Cardiac muscle cell (in vitro differentiated cells and primary cell): ENCODE data around the gene SMARCC2. TPM values are rescaled to one million over a fixed set of nuclear protein-coding genes. Genes with fewer than 3 reads are reported as not detected.

Experiments used
- DNase-seq, 2 donors: peaks; one replicate each; pipeline versions ENCODE4 v3.0.0 to v3.0.0-alpha.2; 2010 to 2017; ENCODE audit warnings: low read depth in 1 of 2, low spot score in 1 of 2
- H3K27ac ChIP-seq: fragments of 200-600 bp; sonication (generic); 2 replicates; pipeline ENCODE4 v1.5.1; 2016
- H3K27me3 ChIP-seq: fragments of 200-600 bp; sonication (generic); 2 replicates; pipeline ENCODE4 v1.6.0; 2016; ENCODE audit warnings: control low read depth
- H3K36me3 ChIP-seq: fragments of 200-600 bp; sonication (generic); 2 replicates; pipeline ENCODE4 v1.5.1; 2016; ENCODE audit warnings: control low read depth
- H3K4me1 ChIP-seq: fragments of 200-600 bp; sonication (generic); 2 replicates; pipeline ENCODE4 v1.8.1; 2017; ENCODE audit warnings: low read depth, mild to moderate bottlenecking, mixed run types
- H3K4me3 ChIP-seq: fragments of 200-600 bp; sonication (generic); 2 replicates; pipeline ENCODE4 v1.5.1; 2016; ENCODE audit warnings: mild to moderate bottlenecking
- H3K9me3 ChIP-seq: fragments of 200-600 bp; sonication (generic); 2 replicates; pipeline ENCODE4 v1.5.1; 2017; ENCODE audit warnings: low read depth, mild to moderate bottlenecking, control low read depth
- CTCF ChIP-seq: IDR thresholded peaks from 2 replicates; pipeline ENCODE4 v1.5.1; 2012; ENCODE audit warnings: low read depth, mild to moderate bottlenecking, low read length
- polyA plus RNA-seq: library from polyadenylated mRNA; unstranded; fragments of >200 nt; fragmentation: Nextera tagmentation; extraction: Ambion mirVana; gene quantifications from 2 replicates; pipeline ENCODE4 v1.2.1, GENCODE V29; 2016
- total RNA-seq: library from RNA; depleted of rRNA; stranded (reverse); fragments of >200 nt; gene quantifications from 2 replicates; pipeline ENCODE4 v1.2.3, GENCODE V29; 2016

SMARCC2 gene
- total and polyA plus RNA-seq, 2 experiments from 2014 or later, result 79.6 to 94.2 TPM

GRCh38 chr12:56231184-56231582, 41.9 kb upstream of the SMARCC2 start:
- Histone ChIP-seq H3K27ac (no peak overlapping the region), H3K9me3 (no peaks in the 10 kb centered on the region), H3K36me3 (no peaks in the 10 kb centered on the region), H3K27me3 (no peaks in the 10 kb centered on the region), H3K4me3 (no peak overlapping the region), H3K4me1 (no peaks in the 10 kb centered on the region)
- TF ChIP-seq CTCF, result no peak
- no peak for DNase-seq

- Histone ChIP-seq H3K4me3 (no peak overlapping the region), H3K27me3 (no peaks in the 10 kb centered on the region)
- no peak for DNase-seq
Observed at GRCh38 chr12:56230432-56231183, 41.3 kb upstream of the SMARCC2 start.

GRCh38 chr12:56229916-56230431, 40.7 kb upstream of the SMARCC2 start, which contains the start of gene SLC39A5:
TSS of gene SLC39A5 (plus strand) at chr12:56230051. CDS start at chr12:56231275, 1,224 bp downstream.
- Histone ChIP-seq H3K4me1 (no peaks in the 10 kb centered on the region), H3K9me3 (no peaks in the 10 kb centered on the region), H3K27ac (no peak within 1 kb of the TSS), H3K27me3 (no peaks in the 10 kb centered on the region), H3K4me3 (no peak within 1 kb of the TSS), H3K36me3 (no peaks in the 10 kb centered on the region)
- TF ChIP-seq CTCF, result no peak
- DNase-seq, result no peak

More at GRCh38 chr12:56230432-56231183, 41.3 kb upstream of the SMARCC2 start:
- no peaks in the 10 kb centered on the region for H3K9me3 ChIP-seq
- H3K4me1 ChIP-seq, result no peaks in the 10 kb centered on the region
- no peak for TF ChIP-seq CTCF
- no peak overlapping the region for H3K27ac ChIP-seq
- H3K36me3 ChIP-seq, result no peaks in the 10 kb centered on the region

- Histone ChIP-seq H3K27me3 (no peaks in the 10 kb centered on the region), H3K9me3 (no peaks in the 10 kb centered on the region), H3K36me3 (no peaks in the 10 kb centered on the region), H3K27ac (no peak overlapping the region), H3K4me3 (no peak overlapping the region), H3K4me1 (no peaks in the 10 kb centered on the region)
- no peak for TF ChIP-seq CTCF
- no peak for DNase-seq
Observed at GRCh38 chr12:56229082-56229481, 39.8 kb upstream of the SMARCC2 start.

- Histone ChIP-seq H3K27ac (no peak overlapping the region), H3K4me1 (peaks cover 11% of the 10 kb centered on the region), H3K4me3 (no peak overlapping the region), H3K36me3 (no peaks in the 10 kb centered on the region), H3K9me3 (no peaks in the 10 kb centered on the region), H3K27me3 (no peaks in the 10 kb centered on the region)
- no peak for TF ChIP-seq CTCF
- DNase-seq, result peak in 1 of 2 donors; percentile 45
Observed at GRCh38 chr12:56224954-56225353, 35.7 kb upstream of the SMARCC2 start.
